Measurements from ENCODE around the gene NEGR1.

The NEGR1 gene

DNA sequence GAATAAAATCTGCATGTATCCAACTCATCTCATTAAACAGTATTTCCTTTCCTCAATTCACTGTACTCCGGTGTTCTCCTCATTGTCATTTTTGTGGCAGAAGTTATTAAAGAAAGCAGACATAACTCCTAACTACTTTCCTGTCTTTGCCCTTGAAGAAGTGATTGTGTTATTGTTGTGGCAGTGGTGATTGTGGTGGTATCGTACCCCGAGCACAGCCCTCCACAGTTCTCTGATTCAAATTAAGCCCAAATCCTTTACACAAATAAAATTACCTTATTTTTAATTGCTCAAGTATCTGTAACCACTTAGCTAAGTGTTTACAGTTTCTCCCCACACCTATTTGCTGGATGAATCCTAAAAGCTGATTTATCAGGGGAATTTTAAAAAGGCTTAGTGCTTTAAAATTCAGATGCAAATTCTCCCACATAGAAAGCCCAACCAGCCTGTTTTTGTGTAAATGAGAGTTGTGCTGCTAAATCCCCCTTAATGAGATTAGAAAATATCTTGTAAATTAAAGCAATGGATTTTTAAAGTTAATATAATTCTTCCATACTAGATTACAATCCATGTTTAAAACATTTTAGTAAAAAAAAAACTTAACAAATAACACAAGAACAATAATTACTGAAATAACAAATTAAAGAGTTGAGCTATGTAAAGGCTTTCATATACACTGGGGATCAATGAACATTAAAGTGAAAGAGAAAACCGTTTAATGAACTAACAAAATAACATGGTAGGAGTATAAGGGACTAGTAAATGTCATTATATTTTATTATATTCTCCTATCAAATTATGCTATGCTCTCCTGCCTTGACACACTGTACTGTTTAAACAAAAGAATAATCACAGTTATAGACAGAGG, 259.0 kb downstream of the NEGR1 start:
- DNase-seq (ENCODE audit: low read depth), result no peak

DNA sequence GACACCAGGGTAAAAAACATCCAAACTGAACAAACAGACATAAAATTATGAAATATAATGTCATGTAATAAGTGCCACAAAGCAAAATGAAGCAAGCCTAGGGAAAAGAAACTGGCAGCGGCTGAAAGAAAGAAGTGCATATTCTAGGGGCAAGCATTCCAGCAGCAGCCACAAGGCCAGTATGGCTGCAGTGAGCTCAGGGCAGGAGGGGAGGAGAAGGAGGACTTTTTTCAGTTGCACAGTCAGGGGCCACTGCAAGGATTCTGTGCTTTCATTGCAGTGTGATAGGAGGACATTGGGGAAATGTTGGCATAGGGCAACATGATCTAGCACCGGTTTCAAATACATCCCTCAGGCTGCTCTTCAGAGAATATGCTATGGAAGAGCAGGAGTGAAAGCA, 263.8 kb downstream of the NEGR1 start:
- DNase-seq (ENCODE audit: low read depth), result no peak

DNA sequence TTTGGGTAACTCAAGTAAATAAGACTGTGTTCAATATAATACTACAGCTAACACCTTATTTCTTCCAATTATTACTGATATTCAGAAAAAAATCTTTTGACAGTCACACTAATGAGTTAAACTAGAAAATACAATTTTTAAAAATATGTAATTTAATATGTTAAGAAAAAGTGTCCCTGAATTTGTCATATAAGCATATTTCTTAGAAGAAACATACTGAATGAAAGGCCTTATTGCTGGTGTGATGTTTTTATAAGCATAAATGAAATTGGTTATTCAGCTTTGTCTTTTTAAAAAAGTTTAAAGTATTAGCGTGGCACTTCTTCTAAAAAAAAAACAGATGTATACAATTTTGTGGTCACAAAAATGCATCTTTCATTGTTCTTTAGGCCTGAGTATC, 267.3 kb downstream of the NEGR1 start:
- DNase-seq (ENCODE audit: low read depth), result no peak

DNA sequence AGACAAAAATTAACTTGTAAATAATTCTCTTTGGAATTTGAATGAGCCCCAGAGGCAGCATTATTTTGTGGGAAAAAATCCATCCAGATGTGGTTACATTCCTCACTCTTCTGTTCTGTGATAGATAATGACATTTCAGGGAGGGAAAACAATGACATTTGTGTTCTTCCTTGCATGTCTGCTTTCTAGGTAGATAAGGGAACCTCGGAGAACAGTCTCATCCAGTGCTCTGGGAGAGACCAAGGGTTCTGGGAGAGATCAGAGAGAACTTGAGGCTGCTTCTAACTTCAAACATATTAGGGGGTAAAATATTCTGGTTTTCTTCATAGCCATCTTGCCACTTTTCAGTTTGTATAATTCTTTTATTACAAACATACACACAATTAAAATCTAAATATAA, 269.2 kb downstream of the NEGR1 start:
- DNase-seq (ENCODE audit: low read depth), result no peak

DNA sequence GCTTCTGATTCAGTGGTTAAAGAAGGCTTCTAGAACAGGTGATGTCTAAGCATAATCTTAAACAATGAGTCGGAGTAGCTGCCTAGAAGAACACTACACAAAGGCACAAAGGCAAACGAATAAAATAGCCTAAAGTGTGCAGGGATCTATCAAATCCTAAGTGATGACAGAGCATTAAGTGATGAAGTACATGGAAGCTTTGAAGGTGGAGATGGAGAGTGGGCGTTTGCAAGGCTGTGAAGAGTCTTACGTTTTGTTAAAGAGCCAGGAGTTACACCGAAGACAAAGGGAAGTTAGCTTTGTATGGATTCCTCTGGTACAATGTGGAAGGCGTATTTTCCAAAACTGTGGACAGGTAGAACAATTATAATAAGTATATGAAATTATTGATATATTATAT, 270.6 kb downstream of the NEGR1 start:
- no peak for DNase-seq (ENCODE audit: low read depth)

DNA sequence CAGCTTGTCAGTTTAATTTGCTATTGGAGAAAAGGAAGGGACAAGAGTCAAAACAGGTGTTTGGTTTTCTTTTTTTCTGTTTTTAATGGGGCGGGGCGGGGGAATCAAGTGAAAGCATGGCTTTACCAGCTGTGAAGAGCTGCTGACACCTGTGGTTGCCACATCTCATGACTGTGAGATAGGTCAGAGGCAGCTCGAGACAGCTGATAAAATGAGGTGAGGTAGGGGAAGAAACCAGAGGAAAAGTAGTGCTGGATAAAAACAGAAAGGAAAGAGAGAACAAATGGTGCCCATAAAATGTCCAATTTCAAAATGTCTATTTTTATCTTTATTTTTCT, 272.3 kb downstream of the NEGR1 start:
- DNase-seq (ENCODE audit: low read depth), result no peak

DNA sequence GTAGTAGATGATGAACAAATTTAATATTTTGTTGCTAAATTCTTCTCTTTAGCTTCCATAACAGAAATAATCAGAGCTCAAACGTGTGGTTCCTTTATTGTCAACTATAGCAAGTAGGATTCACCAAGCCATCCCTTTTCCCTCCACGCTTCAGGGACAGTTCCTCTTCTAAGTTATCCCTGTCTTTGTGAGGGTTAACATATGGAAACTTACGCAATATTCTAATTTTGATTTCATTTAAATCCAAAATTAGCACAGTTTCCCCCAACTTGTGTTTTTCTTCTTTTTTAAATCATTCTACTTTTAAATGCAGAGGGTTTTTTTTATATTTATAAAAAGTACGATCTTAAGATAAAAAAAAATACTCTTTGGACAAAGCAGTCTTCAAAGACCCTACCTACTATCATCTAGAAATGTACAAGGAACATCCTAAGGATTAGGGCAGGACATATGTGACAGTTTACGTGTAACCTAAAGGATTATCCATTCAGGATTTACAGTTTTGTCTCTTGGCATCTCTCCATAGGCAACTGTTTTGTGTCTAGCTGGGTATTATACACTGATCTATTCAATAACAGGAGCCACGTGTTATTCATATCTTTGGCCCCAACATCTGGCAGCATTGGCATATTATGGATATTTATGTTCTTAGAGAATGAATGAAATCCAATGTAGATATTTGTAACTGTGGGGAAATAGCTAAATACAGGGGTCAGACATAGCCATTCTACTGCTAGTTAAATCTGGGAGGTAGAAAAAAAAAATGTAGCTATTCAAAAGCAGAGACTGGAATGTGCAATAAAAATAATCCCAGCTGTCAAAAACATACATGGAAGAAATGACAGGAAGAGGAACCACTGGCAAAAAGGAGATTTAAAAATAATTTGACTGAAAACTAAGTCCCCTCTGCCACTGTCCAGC, 272.9 kb downstream of the NEGR1 start:
- DNase-seq (ENCODE audit: low read depth), result no peak

DNA sequence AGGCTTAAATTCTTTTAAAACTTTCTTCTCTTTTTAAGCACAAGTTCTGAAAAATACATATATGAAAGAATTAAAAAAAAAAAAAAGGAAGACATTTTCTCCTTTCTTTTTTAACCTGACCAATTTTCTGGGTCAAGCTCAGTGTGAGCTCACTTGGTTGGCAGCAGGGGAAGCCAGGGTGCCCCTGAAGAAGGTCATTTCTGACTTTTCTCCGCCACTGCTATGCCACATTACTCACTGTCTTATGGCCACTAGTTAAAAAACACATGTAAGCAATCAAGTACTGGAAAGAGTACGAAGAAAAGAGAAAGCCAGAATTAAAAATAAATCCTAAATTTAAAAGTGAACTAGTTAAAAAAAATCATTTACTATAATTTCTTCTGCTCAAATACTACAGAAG, 275.0 kb downstream of the NEGR1 start:
- no peak for DNase-seq (ENCODE audit: low read depth)

DNA sequence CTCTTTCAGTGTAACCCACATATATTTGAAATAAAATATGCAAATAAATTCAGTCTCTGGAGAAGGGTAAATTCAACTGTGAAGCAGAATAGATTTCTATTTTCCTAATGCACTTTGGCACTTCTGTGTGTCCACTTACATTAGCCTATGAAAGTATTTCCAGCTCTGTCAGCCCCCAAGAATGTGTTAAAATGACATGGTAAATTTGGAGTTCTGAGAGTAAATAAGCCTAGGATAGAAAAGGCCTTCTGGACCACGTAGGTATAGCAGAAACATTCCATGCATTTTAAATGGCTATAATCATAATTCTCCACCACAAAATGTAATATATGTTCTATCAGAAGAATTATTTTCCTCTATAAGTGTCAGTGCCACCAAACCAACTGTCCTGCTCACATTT, 276.2 kb downstream of the NEGR1 start:
- DNase-seq (ENCODE audit: low read depth), result no peak

DNA sequence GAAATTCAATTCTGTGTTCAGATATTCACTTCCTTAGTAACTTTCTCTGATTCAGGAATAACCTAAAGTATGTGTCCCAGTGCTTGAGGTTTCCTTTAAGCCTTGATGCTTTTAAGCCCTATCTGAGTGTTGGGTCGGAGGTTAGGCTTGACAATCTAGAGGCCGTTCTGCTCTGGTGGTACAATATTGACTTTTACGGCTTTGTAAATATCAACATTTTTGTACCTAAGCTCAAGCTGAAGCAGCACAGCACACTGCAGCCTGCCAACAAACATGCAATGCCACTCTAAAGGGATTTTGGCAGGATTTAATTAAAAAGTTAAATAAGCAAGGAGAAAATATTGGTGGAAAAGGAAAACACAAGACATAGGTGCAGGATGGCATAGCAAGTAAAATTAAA, 279.2 kb downstream of the NEGR1 start:
- DNase-seq (ENCODE audit: low read depth), result no peak

DNA sequence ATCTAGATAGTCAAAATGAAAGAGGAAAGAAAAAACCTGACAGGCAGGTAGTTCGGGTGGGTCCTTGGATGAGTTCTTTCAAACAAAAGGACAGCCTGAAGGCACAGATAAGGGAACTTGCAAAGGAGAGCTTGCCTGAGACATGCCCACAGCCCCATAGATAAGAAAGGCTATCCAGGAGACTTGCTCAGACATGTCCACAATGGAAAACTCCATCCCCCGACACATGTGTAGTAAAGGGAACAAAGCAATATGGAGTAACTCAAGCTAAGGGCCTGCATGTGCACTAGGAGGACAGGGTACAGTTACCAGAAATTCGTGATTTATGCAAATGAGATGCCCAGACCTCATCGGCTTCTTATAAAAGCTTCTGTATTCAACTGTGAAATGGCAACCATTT, 281.5 kb downstream of the NEGR1 start:
- DNase-seq (ENCODE audit: low read depth), result no peak

DNA sequence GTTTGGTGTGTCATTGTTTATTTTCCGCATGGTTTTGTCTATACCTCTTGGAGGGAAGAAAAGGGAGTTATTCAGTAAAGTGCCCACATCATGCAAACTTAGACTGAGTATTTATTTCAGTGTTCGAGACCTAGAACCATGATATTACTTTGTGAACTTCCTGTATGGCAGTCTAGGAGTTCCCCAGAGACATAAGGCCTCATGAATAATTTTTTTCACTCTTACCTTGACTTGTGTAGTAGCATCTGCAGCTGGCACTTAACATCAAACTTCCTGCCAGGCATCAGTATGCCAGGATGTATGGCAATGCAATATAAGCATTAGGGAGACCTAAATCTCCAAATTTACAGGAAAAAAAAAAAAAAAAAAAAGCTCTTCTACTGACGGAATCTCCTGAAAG, 287.7 kb downstream of the NEGR1 start:
- DNase-seq (ENCODE audit: low read depth), result no peak

DNA sequence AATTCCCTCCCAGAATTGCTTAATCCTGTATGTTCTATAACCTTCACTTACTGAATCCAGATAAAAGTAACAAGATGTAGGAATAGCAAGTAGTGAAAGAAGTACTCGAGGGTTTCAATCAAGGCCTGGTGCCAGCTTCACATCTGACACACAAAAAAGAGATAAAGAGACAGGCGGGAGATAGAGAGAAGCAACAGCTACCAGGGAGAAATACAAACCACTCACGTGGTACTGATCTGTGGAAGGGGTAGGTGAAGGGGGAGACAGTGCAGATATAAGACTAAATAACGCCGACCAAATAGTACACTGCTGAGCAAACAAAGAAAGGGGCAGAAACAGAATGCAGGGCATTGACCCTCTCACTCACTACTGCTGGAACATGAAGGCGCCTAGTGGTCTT, 295.2 kb downstream of the NEGR1 start:
- DNase-seq (ENCODE audit: low read depth), result no peak

DNA sequence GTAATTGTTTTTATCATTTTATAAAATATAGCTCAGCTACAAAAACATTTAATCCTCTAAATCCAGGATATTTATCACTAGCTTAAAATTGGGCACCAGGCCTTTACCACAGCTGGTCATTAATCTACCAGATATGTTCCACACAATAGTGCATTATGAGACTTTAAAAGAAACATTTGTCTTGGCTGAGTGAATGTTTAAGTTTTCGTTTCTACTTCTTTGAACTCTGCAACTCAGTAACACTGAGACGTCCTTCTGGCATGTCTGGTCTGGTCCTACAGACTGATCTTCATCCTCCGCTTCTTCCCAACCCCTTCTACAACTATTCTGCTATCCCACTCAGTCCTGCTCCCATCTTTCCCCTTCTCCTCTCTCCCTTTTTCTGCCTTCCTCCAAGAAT, 296.2 kb downstream of the NEGR1 start:
- no peak for DNase-seq (ENCODE audit: low read depth)

DNA sequence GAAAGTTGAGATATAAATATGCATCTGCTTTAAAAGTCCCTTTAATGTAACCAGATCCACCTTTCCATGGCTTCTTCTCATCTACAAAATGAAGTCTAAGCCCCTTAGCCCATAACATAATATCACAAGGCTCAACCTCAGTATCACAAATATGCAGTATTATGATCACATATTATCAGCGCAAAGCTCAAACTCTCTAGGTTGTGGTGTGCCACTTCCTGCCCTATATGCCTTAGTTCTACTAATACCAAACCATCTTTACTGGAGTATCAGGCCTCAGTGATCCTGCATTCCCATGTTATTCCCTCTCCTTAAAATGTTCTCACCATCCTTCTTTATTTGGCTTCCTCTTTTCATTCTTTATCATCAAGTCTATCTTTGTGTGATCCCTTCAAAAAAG, 301.8 kb downstream of the NEGR1 start:
- no peak for DNase-seq (ENCODE audit: low read depth)

DNA sequence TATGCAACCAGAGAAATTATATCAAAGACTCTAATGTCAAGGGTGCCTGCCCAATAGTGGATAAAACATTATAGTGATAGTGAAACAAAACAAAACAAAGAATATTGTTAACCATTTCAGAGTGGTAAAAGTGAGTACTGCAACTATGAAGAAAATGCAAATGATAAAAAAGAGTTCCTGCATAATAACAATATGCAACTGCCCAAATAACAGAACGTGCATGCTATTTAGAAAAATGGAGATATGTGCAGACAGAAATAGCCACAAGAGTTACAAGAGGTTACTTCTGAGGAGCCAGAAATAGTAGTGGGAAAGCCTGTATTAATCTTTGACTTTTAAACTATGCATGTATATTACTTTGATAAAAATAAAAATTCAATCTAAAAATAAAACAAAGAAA, 302.5 kb downstream of the NEGR1 start:
- DNase-seq (ENCODE audit: low read depth), result no peak

DNA sequence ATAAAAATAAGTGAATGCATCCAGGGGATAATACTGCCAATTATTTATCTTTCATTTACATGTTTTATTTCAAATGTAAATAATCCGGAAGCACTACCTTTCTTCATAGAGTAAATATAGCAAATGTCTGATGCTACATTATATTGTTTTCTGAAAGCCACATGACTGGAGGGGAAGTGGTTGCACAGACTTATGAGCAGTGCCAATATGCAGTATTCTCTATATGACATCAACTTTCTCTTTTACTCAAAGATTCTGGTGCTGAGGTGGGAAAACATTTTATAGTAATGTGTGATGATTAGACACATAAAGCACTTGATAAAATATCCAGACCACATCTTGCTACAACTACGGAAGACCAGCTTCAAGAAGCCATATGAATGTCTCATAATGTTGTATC, 314.7 kb downstream of the NEGR1 start:
- DNase-seq (ENCODE audit: low read depth), result no peak

DNA sequence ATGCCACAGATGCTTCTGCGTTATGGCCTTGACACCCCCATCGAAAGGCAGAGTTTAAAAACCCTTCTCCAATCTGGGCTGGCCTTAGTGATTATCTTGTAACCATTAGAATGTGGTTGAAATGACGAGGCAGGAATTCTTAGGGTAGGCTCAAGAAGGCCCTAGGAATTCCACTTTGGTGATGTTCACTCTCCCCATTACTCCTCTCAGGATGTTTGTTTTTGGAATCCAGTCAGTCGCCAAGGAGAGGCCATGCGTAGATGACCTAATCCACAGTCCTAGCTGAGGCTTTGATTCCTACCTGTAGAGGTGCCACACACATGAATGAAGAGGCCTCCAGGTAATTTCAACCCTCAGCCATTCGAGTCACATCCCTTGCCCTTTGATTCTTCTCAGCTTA, 318.2 kb downstream of the NEGR1 start:
- DNase-seq (ENCODE audit: low read depth), result no peak

DNA sequence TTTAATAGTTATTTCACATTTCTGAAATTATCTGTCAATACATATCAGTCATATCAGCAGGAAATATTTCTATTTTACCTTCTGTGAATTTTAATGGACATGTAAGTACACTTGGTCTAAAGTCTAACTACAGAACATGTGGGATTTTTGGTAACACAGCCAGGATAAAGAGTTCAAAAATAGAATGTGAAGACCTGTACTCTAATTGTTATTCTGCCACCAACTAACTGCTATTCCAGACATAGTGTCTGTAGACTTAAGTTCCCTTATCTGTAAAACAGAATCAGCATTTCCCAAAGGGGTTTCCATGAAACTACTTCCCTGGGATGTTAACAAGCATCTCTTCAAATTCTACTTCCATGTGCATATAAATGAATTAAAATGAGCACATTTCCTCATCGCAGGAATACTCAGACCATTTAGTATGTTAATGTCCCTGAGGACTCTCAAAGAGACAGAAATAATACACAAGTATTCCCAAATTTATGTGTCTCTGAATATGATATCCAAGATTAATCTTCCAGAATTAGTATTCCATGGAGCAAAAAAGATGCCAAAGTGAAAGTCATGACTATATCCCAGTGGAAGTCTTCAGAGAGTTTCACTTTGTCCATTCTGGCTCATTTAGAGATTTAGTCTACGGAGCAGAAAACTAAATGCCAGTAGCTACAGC, 325.6 kb downstream of the NEGR1 start:
- DNase-seq (ENCODE audit: low read depth), result no peak

DNA sequence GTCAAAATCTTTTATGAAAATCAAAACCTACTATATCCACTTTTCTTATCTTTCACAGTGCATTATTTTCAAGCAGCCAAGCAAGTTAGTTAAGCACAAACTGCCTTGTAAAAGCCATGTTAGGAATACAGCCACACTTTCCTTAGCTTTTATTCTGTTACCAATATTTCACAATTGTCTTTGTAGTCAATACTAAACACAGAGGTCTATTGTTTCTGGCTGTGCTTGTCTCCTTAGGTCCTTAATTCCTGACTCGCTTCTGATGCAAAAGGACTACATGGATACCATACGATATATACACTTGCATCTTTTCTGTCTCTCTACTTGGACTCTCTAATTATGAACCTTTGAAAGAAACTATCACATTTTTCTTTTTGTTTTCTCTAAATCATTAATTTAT, 331.8 kb downstream of the NEGR1 start:
- no peak for DNase-seq (ENCODE audit: low read depth)

DNA sequence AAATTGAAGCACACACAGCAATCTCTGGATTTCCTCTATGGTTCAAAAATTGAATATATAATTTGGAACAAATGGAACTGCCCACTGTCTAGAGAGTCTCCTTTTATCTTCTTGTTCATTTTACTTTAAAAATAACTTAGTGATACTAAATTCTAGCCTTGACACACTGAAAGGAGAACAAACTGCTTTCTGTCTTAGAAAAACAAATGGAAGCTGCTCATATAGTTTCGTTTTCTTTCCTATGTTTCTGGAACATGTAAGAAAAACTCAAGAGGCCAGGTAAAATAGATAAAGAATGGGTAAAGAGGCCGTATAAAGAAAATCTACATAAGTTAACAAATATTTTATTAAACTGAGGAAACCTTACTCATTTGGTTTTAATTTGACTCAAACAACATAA, 332.7 kb downstream of the NEGR1 start:
- DNase-seq (ENCODE audit: low read depth), result no peak

DNA sequence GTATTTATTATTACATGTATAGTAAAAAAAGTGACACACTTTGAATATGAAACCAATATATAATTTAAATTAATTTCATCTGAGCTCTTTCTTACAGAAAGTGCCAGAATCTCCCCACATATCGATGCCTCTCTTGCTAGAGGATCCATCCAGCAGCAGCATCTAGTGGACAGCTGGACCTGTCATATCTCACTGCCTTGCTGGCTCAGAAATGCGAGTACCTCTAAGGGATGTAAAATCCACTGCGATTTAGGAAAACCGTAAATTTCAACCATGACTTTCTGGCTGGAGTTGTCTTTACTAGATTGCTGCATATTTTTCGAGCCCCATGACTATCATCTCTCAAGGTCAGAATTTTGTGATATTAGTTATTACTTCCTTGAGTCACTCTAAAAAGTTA, 333.8 kb downstream of the NEGR1 start:
- DNase-seq (ENCODE audit: low read depth), result no peak

DNA sequence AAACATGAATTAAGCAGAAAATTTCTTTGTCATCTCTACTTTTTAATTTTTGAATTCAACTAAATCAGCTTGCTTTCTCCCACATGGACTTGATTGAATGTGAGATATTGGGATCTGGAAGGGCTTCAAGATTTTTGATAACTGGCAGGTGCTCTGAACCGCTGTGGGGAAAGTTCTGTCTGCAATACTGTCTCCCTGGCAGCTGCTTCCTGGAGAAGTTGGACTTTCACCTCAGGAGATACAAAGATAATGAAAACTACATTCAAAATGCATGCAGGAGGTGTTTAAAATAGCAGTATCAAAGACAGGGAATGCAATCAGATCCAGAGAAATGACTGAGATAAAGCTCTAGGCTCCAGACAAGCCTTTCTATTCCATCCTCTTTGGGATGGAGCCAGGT, 338.3 kb downstream of the NEGR1 start:
- no peak for DNase-seq (ENCODE audit: low read depth)
